ENCODE data around the gene ARHGEF9. TPM values are rescaled to one million over a fixed set of nuclear protein-coding genes. Genes with fewer than 3 reads are reported as not detected.

Gene ARHGEF9
- total RNA-seq, 3 donors from 2014 or later: 9.3 to 28.0 (median 16.1) TPM

- Histone ChIP-seq H3K4me1 (no peaks in the 10 kb centered on the region), H3K36me3 (no peaks in the 10 kb centered on the region), H3K4me3 (peak overlapping the region; percentile 56 to 76 (median 63)), H3K27me3 (peaks cover 0 to 25% of the 10 kb centered on the region in 2 donors), H3K27ac (peak overlapping the region; percentile 92 to 97), H3K9me3 (no peaks in the 10 kb centered on the region)
- TF ChIP-seq POLR2A (IDR thresholded peaks at IDR 0.05): no peak
- no peak for TF ChIP-seq CTCF (IDR thresholded peaks at IDR 0.05)
- TF ChIP-seq POLR2AphosphoS5 (IDR thresholded peaks at IDR 0.05): peak; percentile 44 to 77 (median 45)
- intact Hi-C loops (cut with DNase I; ENCODE audit: low total_unique reads): no loop called here
- peak; percentile 83 to 91 for DNase-seq (ENCODE audit: low spot score in 2 of 2)
These were observed 30.0 kb downstream of the ARHGEF9 start for GRCh38 chrX:63754860-63755579.

- peak in 1 of 2 donors; percentile 17 for DNase-seq (ENCODE audit: low spot score in 2 of 2)
- intact Hi-C loops (cut with DNase I; ENCODE audit: low total_unique reads): no loop called here
- H3K4me3 ChIP-seq: peak overlapping the region; percentile 56 to 76 (median 63)
- H3K36me3 ChIP-seq: no peaks in the 10 kb centered on the region
- no peaks in the 10 kb centered on the region for H3K9me3 ChIP-seq
- no peaks in the 10 kb centered on the region for H3K4me1 ChIP-seq
- H3K27ac ChIP-seq: peak overlapping the region; percentile 92 to 97
- peaks cover 0 to 27% of the 10 kb centered on the region in 2 donors for H3K27me3 ChIP-seq
- TF ChIP-seq POLR2AphosphoS5 (IDR thresholded peaks at IDR 0.05): no peak
- TF ChIP-seq CTCF (IDR thresholded peaks at IDR 0.05): no peak
- TF ChIP-seq POLR2A (IDR thresholded peaks at IDR 0.05): no peak
These were observed 30.7 kb downstream of the ARHGEF9 start for GRCh38 chrX:63754136-63754859.

GRCh38 chrX:63751481-63751880 is 33.5 kb downstream of the ARHGEF9 start:
- no peak overlapping the region for H3K4me3 ChIP-seq
- intact Hi-C loops (cut with DNase I; ENCODE audit: low total_unique reads): no loop called here
- H3K36me3 ChIP-seq: no peaks in the 10 kb centered on the region
- H3K4me1 ChIP-seq: no peaks in the 10 kb centered on the region
- DNase-seq (ENCODE audit: low spot score in 2 of 2): peak in 1 of 2 donors; percentile 18
- H3K27me3 ChIP-seq: peaks cover 0 to 27% of the 10 kb centered on the region in 2 donors
- peak overlapping the region; percentile 23 to 36 for H3K27ac ChIP-seq
- TF ChIP-seq CTCF (IDR thresholded peaks at IDR 0.05) (no peak), POLR2A (IDR thresholded peaks at IDR 0.05) (no peak), POLR2AphosphoS5 (IDR thresholded peaks at IDR 0.05) (no peak)
- H3K9me3 ChIP-seq: no peaks in the 10 kb centered on the region

- no peaks in the 10 kb centered on the region for H3K9me3 ChIP-seq
These were observed 34.2 kb downstream of the ARHGEF9 start for GRCh38 chrX:63750811-63751210.

More at GRCh38 chrX:63750811-63751210, 34.2 kb downstream of the ARHGEF9 start:
- Histone ChIP-seq H3K27ac (peak overlapping the region; percentile 15 to 36), H3K4me1 (no peaks in the 10 kb centered on the region), H3K36me3 (no peaks in the 10 kb centered on the region), H3K27me3 (peaks cover 0 to 33% of the 10 kb centered on the region in 2 donors), H3K4me3 (no peak overlapping the region)
- DNase-seq (ENCODE audit: low spot score in 2 of 2): no peak
- TF ChIP-seq POLR2A (IDR thresholded peaks at IDR 0.05) (no peak), POLR2AphosphoS5 (IDR thresholded peaks at IDR 0.05) (no peak), CTCF (IDR thresholded peaks at IDR 0.05) (no peak)
- intact Hi-C loops (cut with DNase I; ENCODE audit: low total_unique reads): no loop called here
